Measurements from ENCODE around the gene MANEA. TPM values are rescaled to one million over a fixed set of nuclear protein-coding genes. Genes with fewer than 3 reads are reported as not detected.

MANEA gene
- total RNA-seq, 1 experiment from 2014 or later: 8.3 TPM

DNA sequence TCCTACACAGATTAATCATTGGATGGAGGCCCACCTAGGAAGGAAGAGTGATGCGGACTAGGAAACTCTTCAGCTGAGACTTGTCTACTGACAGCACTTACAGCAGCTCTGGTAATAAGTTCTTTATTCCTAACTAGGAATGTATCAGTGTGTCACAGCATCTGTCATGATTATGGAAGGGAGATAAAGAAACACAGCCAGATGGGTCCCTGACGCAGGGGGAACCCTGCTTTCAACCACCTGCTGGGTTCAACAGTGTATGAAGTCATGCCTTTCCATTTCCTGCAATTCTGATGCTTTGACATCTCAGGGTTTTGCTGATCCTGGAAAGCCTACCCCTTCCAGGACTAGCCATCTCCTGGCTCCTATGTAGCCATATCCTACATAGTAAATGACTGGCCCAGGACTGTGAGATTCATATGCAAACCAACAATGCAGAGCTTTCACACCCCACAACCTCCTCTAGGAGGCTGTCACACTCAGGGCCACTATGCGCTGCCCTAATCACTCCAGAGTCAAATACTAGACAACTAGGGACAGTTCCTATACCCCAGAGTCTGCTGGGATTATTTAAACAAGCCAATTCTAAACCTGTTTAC, 29.0 kb upstream of the MANEA start:
- no peak overlapping the region for H3K23ac ChIP-seq (ENCODE audit: insufficient read length, low read depth, low read length)
- H4K8ac ChIP-seq (replicated peaks; ENCODE audit: insufficient read length, low read depth, low read length): no peak overlapping the region
- H3K56ac ChIP-seq (ENCODE audit: insufficient read length, low read depth, low read length): no peak overlapping the region
- TF ChIP-seq, protein P1, sequence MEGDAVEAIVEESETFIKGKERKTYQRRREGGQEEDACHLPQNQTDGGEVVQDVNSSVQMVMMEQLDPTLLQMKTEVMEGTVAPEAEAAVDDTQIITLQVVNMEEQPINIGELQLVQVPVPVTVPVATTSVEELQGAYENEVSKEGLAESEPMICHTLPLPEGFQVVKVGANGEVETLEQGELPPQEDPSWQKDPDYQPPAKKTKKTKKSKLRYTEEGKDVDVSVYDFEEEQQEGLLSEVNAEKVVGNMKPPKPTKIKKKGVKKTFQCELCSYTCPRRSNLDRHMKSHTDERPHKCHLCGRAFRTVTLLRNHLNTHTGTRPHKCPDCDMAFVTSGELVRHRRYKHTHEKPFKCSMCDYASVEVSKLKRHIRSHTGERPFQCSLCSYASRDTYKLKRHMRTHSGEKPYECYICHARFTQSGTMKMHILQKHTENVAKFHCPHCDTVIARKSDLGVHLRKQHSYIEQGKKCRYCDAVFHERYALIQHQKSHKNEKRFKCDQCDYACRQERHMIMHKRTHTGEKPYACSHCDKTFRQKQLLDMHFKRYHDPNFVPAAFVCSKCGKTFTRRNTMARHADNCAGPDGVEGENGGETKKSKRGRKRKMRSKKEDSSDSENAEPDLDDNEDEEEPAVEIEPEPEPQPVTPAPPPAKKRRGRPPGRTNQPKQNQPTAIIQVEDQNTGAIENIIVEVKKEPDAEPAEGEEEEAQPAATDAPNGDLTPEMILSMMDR (conservative IDR thresholded peaks at IDR 0.05): no peak
- no peak overlapping the region for H4K5ac ChIP-seq (ENCODE audit: insufficient read length, low read depth, low read length)
- no peak for DNase-seq
- H3K4me2 ChIP-seq (ENCODE audit: insufficient read depth, insufficient read length, low read length): no peak overlapping the region
- Mint-ChIP-seq H3K27ac (no peak overlapping the region), H3K4me3 (no peak overlapping the region), H3K9me3 (no peaks in the 10 kb centered on the region), H3K36me3 (ENCODE audit: insufficient read depth in 1 of 3, low read depth in 3 of 3) (no peaks in the 10 kb centered on the region), H3K4me1 (peaks cover 9 to 13% of the 10 kb centered on the region in 2 experiments), H3K27me3 (ENCODE audit: low read depth) (no peaks in the 10 kb centered on the region)
- peaks cover 2% of the 10 kb centered on the region for H3K23me2 ChIP-seq (ENCODE audit: insufficient read length, low read depth, low read length, poor library complexity, severe bottlenecking)
- no peak overlapping the region for H2BK120ac ChIP-seq (ENCODE audit: low read depth, low read length, poor library complexity, severe bottlenecking)
- no peak overlapping the region for H3K4ac ChIP-seq (ENCODE audit: low read depth, low read length)
- H2BK12ac ChIP-seq (ENCODE audit: insufficient read length, low read depth, low read length): no peak overlapping the region
- no peak overlapping the region for H2BK5ac ChIP-seq (ENCODE audit: insufficient read length, low read length)
- no peak overlapping the region for H3K18ac ChIP-seq (ENCODE audit: insufficient read length, low read depth, low read length)
- H4K91ac ChIP-seq (ENCODE audit: insufficient read length, low read depth, low read length): no peak overlapping the region
- no peak overlapping the region for H3K9ac ChIP-seq (ENCODE audit: extremely low read depth, insufficient read length, low read length)
- WGBS (ENCODE audit: extremely low coverage, insufficient read length, low lambda C conversion rate): no CpG with 5 or more reads among the region's 3 CpGs
- no peaks in the 10 kb centered on the region for H3K79me2 ChIP-seq (ENCODE audit: insufficient read depth, low read length)
- no peaks in the 10 kb centered on the region for H3K27me3 ChIP-seq (ENCODE audit: insufficient read depth, low read length)
- no peak overlapping the region for H2BK20ac ChIP-seq (ENCODE audit: low read depth, low read length, poor library complexity, severe bottlenecking)
- H3K4me1 ChIP-seq (ENCODE audit: insufficient read depth, low read length): no peaks in the 10 kb centered on the region; the same call in 1 of the 2 replicates
- H3K14ac ChIP-seq (ENCODE audit: insufficient read depth, low read length): no peak overlapping the region
- no peak overlapping the region for H2AK5ac ChIP-seq (ENCODE audit: insufficient read length, low read length)
- H3K9me3 ChIP-seq (ENCODE audit: control insufficient read depth, low read depth, low read length): no peaks in the 10 kb centered on the region
- no peaks in the 10 kb centered on the region for H3K79me1 ChIP-seq (ENCODE audit: insufficient read depth, low read depth, low read length, poor library complexity, severe bottlenecking)
- H3T11ph ChIP-seq (ENCODE audit: low read length): no peak overlapping the region
- H2BK15ac ChIP-seq (ENCODE audit: low read depth, low read length): no peak overlapping the region
- no peak overlapping the region for H3K27ac ChIP-seq (ENCODE audit: insufficient read length, low read depth, low read length)
- H4K20me1 ChIP-seq (ENCODE audit: control insufficient read depth, insufficient read depth, insufficient read length): no peaks in the 10 kb centered on the region
- H2AFZ ChIP-seq (ENCODE audit: low read length): no peak overlapping the region
